ENCODE measurements around the gene KIAA1217.
A peak's percentile ranks its signal among the peaks of the same experiment; 100 is the strongest.

Gene KIAA1217

DNA sequence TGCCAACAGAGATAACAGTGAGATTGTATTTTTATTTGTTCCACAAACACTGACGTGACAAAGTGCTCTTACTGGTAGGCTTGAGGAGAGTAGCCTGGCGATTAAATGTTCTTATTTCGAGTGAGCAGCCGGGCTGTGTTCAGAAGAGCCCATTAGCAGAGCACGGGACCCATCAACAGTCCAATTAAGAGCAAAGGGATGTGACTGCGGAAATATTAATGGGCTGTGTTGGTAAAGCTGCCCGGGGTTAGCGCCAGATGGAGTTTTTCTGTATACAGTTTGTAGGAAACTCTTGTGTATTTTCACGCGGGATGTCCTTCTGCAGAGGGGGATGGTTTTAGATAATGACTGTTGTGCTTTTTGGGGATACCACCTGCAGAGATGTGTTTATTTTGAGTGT is 104.3 kb downstream of the KIAA1217 start:
- Histone ChIP-seq H2AK5ac (ENCODE audit: low read length) (no peak overlapping the region), H3K27ac (ENCODE audit: low read depth, low read length) (no peak overlapping the region), H3K14ac (ENCODE audit: low read length) (no peak overlapping the region), H4K91ac (ENCODE audit: low read depth, low read length) (no peak overlapping the region), H3K27me3 (ENCODE audit: insufficient read depth, low read length) (no peaks in the 10 kb centered on the region), H2BK12ac (ENCODE audit: low read length) (no peak overlapping the region), H3K23ac (ENCODE audit: low read length) (no peak overlapping the region), H3K4me1 (ENCODE audit: control insufficient read depth in 1 of 2, insufficient read depth in 2 of 2, low read length in 2 of 2) (peaks cover 0 to 5% of the 10 kb centered on the region in 2 experiments), H3K18ac (ENCODE audit: low read length) (no peak overlapping the region), H2BK120ac (ENCODE audit: insufficient read depth, low read length, poor library complexity) (no peak overlapping the region), H2AFZ (ENCODE audit: insufficient read depth, low read length, poor library complexity) (no peak overlapping the region), H2BK5ac (ENCODE audit: low read depth, low read length, poor library complexity) (no peak overlapping the region), H3K4me3 (ENCODE audit: low read depth, low read length) (no peak overlapping the region), H4K12ac (ENCODE audit: low read depth, low read length) (no peak overlapping the region), H3K9ac (ENCODE audit: low read length) (no peak overlapping the region), H4K8ac (ENCODE audit: low read depth, low read length) (no peak overlapping the region), H3K4me2 (ENCODE audit: low read length) (no peak overlapping the region), H3K79me1 (ENCODE audit: low read length) (no peaks in the 10 kb centered on the region), H3K4ac (ENCODE audit: low read depth, low read length) (peak overlapping the region; percentile 19), H3K79me2 (ENCODE audit: control insufficient read depth, insufficient read depth, low read length, poor library complexity) (no peaks in the 10 kb centered on the region), H3K36me3 (ENCODE audit: control insufficient read depth in 1 of 2, insufficient read depth in 2 of 2, low read length in 2 of 2) (peaks cover 13 to 43% of the 10 kb centered on the region in 2 experiments), H3K9me3 (ENCODE audit: insufficient read depth, low read depth, low read length) (no peaks in the 10 kb centered on the region)
- whole genome bisulfite sequencing (ENCODE audit: extremely low coverage, insufficient coverage, insufficient read length) = no CpG with 5 or more reads among the region's 10 CpGs
- DNase-seq = no peak

DNA sequence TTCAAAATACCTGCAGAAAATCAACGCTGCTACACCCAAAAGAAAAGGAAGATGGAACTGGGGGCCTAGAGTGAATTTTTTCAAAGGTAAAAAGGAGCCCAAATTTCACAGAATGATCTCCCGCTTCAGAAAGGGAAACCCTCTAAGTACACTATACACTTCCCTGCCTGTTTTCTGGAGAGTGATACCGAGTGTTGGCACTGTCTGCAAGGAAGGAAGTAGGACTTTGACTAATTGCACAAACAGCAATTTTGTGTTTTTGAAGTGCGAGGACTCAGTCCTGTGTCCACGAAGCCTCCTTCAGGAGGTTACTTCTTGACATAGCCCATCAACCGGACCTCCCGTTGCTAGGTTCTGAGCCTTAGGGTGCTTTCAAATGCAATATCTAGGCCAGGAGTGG is 106.3 kb downstream of the KIAA1217 start:
- WGBS (ENCODE audit: extremely low coverage, insufficient coverage, insufficient read length) = no CpG with 5 or more reads among the region's 7 CpGs
- Histone ChIP-seq H3K9ac (ENCODE audit: low read length) (no peak overlapping the region), H4K12ac (ENCODE audit: low read depth, low read length) (no peak overlapping the region), H2BK12ac (ENCODE audit: low read length) (no peak overlapping the region), H3K4ac (ENCODE audit: low read depth, low read length) (no peak overlapping the region), H2BK5ac (ENCODE audit: low read depth, low read length, poor library complexity) (no peak overlapping the region), H3K79me1 (ENCODE audit: low read length) (no peaks in the 10 kb centered on the region), H3K27ac (ENCODE audit: low read depth, low read length) (no peak overlapping the region), H4K8ac (ENCODE audit: low read depth, low read length) (no peak overlapping the region), H2AFZ (ENCODE audit: insufficient read depth, low read length, poor library complexity) (no peak overlapping the region), H3K14ac (ENCODE audit: low read length) (no peak overlapping the region), H3K27me3 (ENCODE audit: insufficient read depth, low read length) (no peaks in the 10 kb centered on the region), H3K23ac (ENCODE audit: low read length) (no peak overlapping the region), H3K79me2 (ENCODE audit: control insufficient read depth, insufficient read depth, low read length, poor library complexity) (peaks cover 2% of the 10 kb centered on the region), H3K18ac (ENCODE audit: low read length) (no peak overlapping the region), H3K4me3 (ENCODE audit: low read depth, low read length) (no peak overlapping the region), H2AK5ac (ENCODE audit: low read length) (no peak overlapping the region), H3K4me1 (ENCODE audit: control insufficient read depth in 1 of 2, insufficient read depth in 2 of 2, low read length in 2 of 2) (peaks cover 0 to 2% of the 10 kb centered on the region in 2 experiments), H3K9me3 (ENCODE audit: insufficient read depth, low read depth, low read length) (no peaks in the 10 kb centered on the region), H3K36me3 (ENCODE audit: control insufficient read depth in 1 of 2, insufficient read depth in 2 of 2, low read length in 2 of 2) (peaks cover 17 to 46% of the 10 kb centered on the region in 2 experiments), H2BK120ac (ENCODE audit: insufficient read depth, low read length, poor library complexity) (no peak overlapping the region), H3K4me2 (ENCODE audit: low read length) (no peak overlapping the region), H4K91ac (ENCODE audit: low read depth, low read length) (no peak overlapping the region)
- DNase-seq = no peak

DNA sequence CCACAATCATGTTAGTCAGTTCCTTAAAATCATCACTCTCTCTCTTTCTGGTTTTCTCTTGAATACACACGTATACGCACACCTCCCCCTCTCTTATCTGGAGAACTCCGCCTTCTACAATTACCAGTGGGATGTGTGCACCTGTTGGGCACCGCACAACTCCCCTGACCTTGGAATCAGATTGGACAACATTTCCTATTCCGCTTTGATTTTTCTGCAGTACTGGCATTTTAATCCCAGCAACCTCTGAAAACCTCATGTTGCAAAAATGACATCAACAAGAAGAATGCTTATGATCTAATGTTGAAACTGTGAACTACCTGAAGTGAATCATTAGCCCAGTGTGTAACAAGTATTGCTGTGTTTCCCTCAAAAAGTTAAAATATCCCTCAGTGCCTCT is 109.6 kb downstream of the KIAA1217 start:
- Histone ChIP-seq H4K8ac (ENCODE audit: low read depth, low read length) (no peak overlapping the region), H4K91ac (ENCODE audit: low read depth, low read length) (no peak overlapping the region), H4K12ac (ENCODE audit: low read depth, low read length) (no peak overlapping the region), H3K9ac (ENCODE audit: low read length) (no peak overlapping the region), H3K4me2 (ENCODE audit: low read length) (no peak overlapping the region), H3K4ac (ENCODE audit: low read depth, low read length) (peak overlapping the region; percentile 9), H2BK120ac (ENCODE audit: insufficient read depth, low read length, poor library complexity) (no peak overlapping the region), H3K18ac (ENCODE audit: low read length) (peak overlapping the region; percentile 41), H2BK12ac (ENCODE audit: low read length) (no peak overlapping the region), H3K14ac (ENCODE audit: low read length) (no peak overlapping the region), H2AFZ (ENCODE audit: insufficient read depth, low read length, poor library complexity) (no peak overlapping the region), H2BK5ac (ENCODE audit: low read depth, low read length, poor library complexity) (no peak overlapping the region), H3K9me3 (ENCODE audit: insufficient read depth, low read depth, low read length) (no peaks in the 10 kb centered on the region), H3K79me2 (ENCODE audit: control insufficient read depth, insufficient read depth, low read length, poor library complexity) (peaks cover 2% of the 10 kb centered on the region), H3K27ac (ENCODE audit: low read depth, low read length) (no peak overlapping the region), H3K4me3 (ENCODE audit: low read depth, low read length) (no peak overlapping the region), H2AK5ac (ENCODE audit: low read length) (no peak overlapping the region), H3K4me1 (ENCODE audit: control insufficient read depth in 1 of 2, insufficient read depth in 2 of 2, low read length in 2 of 2) (no peaks in the 10 kb centered on the region), H3K79me1 (ENCODE audit: low read length) (no peaks in the 10 kb centered on the region), H3K36me3 (ENCODE audit: control insufficient read depth in 1 of 2, insufficient read depth in 2 of 2, low read length in 2 of 2) (peaks cover 13 to 32% of the 10 kb centered on the region in 2 experiments), H3K23ac (ENCODE audit: low read length) (no peak overlapping the region), H3K27me3 (ENCODE audit: insufficient read depth, low read length) (no peaks in the 10 kb centered on the region)
- WGBS (ENCODE audit: extremely low coverage, insufficient coverage, insufficient read length) = no CpG with 5 or more reads among the region's 5 CpGs
- peak; percentile 7 to 78 for DNase-seq

DNA sequence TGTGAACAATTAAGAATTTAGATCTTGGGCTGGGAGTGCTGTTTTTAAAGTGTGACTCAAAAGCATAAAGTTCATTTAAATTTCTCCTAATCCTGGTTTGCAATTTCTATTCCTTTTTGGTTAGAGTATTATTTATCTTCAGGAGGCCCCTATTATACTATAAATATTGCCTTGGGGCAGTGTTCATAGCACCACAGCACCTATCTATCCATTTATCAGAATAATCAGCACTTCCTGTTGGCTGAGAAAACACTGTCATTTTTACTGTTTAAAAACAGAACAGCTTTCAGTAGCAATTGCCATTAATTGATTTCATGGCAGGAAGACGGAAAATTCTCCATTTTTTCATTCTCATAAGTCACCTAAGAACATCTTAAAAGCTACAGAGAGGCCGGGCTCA is 111.4 kb downstream of the KIAA1217 start:
- H3K27ac ChIP-seq (ENCODE audit: low read depth, low read length) = no peak overlapping the region
- no peaks in the 10 kb centered on the region for H3K27me3 ChIP-seq (ENCODE audit: insufficient read depth, low read length)
- no peak for DNase-seq
- H4K12ac ChIP-seq (ENCODE audit: low read depth, low read length) = no peak overlapping the region
- H3K36me3 ChIP-seq (ENCODE audit: control insufficient read depth in 1 of 2, insufficient read depth in 2 of 2, low read length in 2 of 2) = peaks cover 16 to 32% of the 10 kb centered on the region in 2 experiments
- H4K91ac ChIP-seq (ENCODE audit: low read depth, low read length) = no peak overlapping the region
- no peaks in the 10 kb centered on the region for H3K9me3 ChIP-seq (ENCODE audit: insufficient read depth, low read depth, low read length)
- H2BK5ac ChIP-seq (ENCODE audit: low read depth, low read length, poor library complexity) = no peak overlapping the region
- peaks cover 4% of the 10 kb centered on the region for H3K79me2 ChIP-seq (ENCODE audit: control insufficient read depth, insufficient read depth, low read length, poor library complexity)
- no peak overlapping the region for H2BK120ac ChIP-seq (ENCODE audit: insufficient read depth, low read length, poor library complexity)
- H3K23ac ChIP-seq (ENCODE audit: low read length) = no peak overlapping the region
- H3K14ac ChIP-seq (ENCODE audit: low read length) = no peak overlapping the region
- no CpG with 5 or more reads among the region's 2 CpGs for WGBS (ENCODE audit: extremely low coverage, insufficient coverage, insufficient read length)
- no peak overlapping the region for H4K8ac ChIP-seq (ENCODE audit: low read depth, low read length)
- no peak overlapping the region for H3K18ac ChIP-seq (ENCODE audit: low read length)
- no peak overlapping the region for H2BK12ac ChIP-seq (ENCODE audit: low read length)
- H3K9ac ChIP-seq (ENCODE audit: low read length) = no peak overlapping the region
- H3K4ac ChIP-seq (ENCODE audit: low read depth, low read length) = no peak overlapping the region
- no peak overlapping the region for H2AFZ ChIP-seq (ENCODE audit: insufficient read depth, low read length, poor library complexity)
- H3K4me3 ChIP-seq (ENCODE audit: low read depth, low read length) = no peak overlapping the region
- no peak overlapping the region for H2AK5ac ChIP-seq (ENCODE audit: low read length)
- H3K4me1 ChIP-seq (ENCODE audit: control insufficient read depth in 1 of 2, insufficient read depth in 2 of 2, low read length in 2 of 2) = peaks cover 0 to 2% of the 10 kb centered on the region in 2 experiments
- H3K4me2 ChIP-seq (ENCODE audit: low read length) = no peak overlapping the region
- no peaks in the 10 kb centered on the region for H3K79me1 ChIP-seq (ENCODE audit: low read length)
